Tibial artery (tissue), 4 donors: ENCODE data around the gene DPEP1.

Source experiments
- DNase-seq, 2 donors: peaks; one replicate each; pipeline ENCODE4 v3.0.0-alpha.2; 2019
- H3K27ac ChIP-seq, 2 donors: fragments of 200-600 bp; sonication (generic) in 1 of 2; 1 replicate in 1 of 2; 2 replicates in 1 of 2; pipeline ENCODE4 v1.5.1; 2018 to 2019; ENCODE audit warnings: mild to moderate bottlenecking in 1 of 2
- H3K27me3 ChIP-seq, 2 donors: fragments of 200-600 bp; sonication (generic) in 1 of 2; one replicate each; pipeline versions ENCODE4 v1.5.1 to v1.6.0; 2016 to 2019
- H3K36me3 ChIP-seq, 3 donors: fragments of 200-600 bp; sonication (generic) in 2 of 3; one replicate each; pipeline ENCODE4 v1.5.1; 2016 to 2019; ENCODE audit warnings: mild to moderate bottlenecking in 2 of 3
- H3K4me1 ChIP-seq, 4 donors: fragments of 200-600 bp; sonication (generic) in 2 of 4; 1 replicate in 3 of 4; 2 replicates in 1 of 4; pipeline ENCODE4 v1.5.1; 2016 to 2019
- H3K4me3 ChIP-seq, 2 donors: fragments of 200-600 bp; sonication (generic) in 1 of 2; 1 replicate in 1 of 2; 2 replicates in 1 of 2; pipeline ENCODE4 v1.5.1; 2018 to 2019; ENCODE audit warnings: mild to moderate bottlenecking in 2 of 2
- H3K9me3 ChIP-seq, 3 donors: fragments of 200-600 bp; sonication (generic) in 1 of 3; one replicate each; pipeline ENCODE4 v1.5.1; 2016 to 2019
- intact Hi-C: fragments of 100-400 bp; cut with DNase I; formaldehyde crosslinking; loops from one replicate; pipeline ENCODE4 v1.15.0; 2023; ENCODE audit warnings: low total_unique reads
- TF ChIP-seq, protein P1 (sequence below), 2 experiments: fragments of 200-600 bp in 1 of 2; fragments of 450-650 bp in 1 of 2; IDR thresholded peaks; one replicate each; pipeline ENCODE4 v1.5.1; 2017 to 2019; ENCODE audit warnings: antibody characterized with exemption in 2 of 2, mild to moderate bottlenecking in 1 of 2, moderate library complexity in 1 of 2

The DPEP1 gene

DNA sequence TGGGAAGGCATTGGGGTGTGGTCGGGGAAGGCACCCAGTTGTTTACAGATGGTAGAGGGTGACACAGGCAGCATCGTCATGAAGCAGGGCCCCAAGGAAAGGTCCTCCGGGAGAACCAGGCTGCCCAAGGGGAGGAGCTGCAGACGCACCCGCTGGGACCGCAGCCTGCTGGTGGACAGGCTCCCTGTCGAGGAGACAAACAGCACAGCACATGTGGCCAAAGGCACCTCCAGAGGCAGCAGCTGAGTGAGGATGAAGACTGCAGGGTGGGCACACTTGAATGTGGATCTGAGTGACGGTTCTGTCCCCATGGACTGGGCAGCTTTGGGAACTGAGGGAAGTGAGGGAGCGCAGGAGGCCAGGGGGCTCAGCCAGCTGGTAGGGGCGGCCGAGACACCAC, 31.7 kb downstream of the DPEP1 start:
- Histone ChIP-seq H3K27ac (no peak overlapping the region), H3K4me3 (no peak overlapping the region), H3K4me1 (peaks cover 0 to 8% (median 4%) of the 10 kb centered on the region in 4 donors), H3K36me3 (peaks cover 37 to 59% (median 44%) of the 10 kb centered on the region in 3 donors), H3K27me3 (peaks cover 0 to 1% of the 10 kb centered on the region in 2 donors), H3K9me3 (no peaks in the 10 kb centered on the region)
- intact Hi-C loops, result no loop called here
- TF ChIP-seq, protein P1, sequence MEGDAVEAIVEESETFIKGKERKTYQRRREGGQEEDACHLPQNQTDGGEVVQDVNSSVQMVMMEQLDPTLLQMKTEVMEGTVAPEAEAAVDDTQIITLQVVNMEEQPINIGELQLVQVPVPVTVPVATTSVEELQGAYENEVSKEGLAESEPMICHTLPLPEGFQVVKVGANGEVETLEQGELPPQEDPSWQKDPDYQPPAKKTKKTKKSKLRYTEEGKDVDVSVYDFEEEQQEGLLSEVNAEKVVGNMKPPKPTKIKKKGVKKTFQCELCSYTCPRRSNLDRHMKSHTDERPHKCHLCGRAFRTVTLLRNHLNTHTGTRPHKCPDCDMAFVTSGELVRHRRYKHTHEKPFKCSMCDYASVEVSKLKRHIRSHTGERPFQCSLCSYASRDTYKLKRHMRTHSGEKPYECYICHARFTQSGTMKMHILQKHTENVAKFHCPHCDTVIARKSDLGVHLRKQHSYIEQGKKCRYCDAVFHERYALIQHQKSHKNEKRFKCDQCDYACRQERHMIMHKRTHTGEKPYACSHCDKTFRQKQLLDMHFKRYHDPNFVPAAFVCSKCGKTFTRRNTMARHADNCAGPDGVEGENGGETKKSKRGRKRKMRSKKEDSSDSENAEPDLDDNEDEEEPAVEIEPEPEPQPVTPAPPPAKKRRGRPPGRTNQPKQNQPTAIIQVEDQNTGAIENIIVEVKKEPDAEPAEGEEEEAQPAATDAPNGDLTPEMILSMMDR (IDR thresholded peaks at IDR 0.05), result no peak
- no peak for DNase-seq

DNA sequence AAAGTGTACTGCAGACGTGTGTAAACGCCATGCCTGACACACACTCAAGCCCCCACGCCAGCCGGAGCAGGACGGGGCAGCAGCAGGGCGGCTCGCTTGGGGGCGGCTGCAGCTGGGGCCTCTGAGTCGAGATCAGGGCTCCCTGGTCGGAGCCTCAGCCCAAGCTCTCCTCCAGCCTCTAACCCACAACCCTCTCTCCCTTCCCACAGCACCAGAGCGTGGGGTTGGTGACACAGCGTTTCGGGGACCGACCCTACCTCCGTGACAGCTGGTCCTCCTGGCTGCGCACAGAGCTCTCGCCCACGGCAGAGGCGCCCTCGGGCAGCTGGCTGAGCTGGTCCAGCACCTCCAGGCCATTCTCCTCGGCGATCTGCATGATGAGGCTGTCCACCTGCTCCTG, 32.8 kb downstream of the DPEP1 start:
- intact Hi-C loops, result no loop called here
- no peak overlapping the region for H3K27ac ChIP-seq
- TF ChIP-seq, protein P1 (IDR thresholded peaks at IDR 0.05), result no peak
- H3K9me3 ChIP-seq, result no peaks in the 10 kb centered on the region
- peaks cover 37 to 70% (median 54%) of the 10 kb centered on the region in 3 donors for H3K36me3 ChIP-seq
- no peak overlapping the region for H3K4me3 ChIP-seq
- H3K27me3 ChIP-seq, result no peaks in the 10 kb centered on the region
- H3K4me1 ChIP-seq, result no peaks in the 10 kb centered on the region
- no peak for DNase-seq

DNA sequence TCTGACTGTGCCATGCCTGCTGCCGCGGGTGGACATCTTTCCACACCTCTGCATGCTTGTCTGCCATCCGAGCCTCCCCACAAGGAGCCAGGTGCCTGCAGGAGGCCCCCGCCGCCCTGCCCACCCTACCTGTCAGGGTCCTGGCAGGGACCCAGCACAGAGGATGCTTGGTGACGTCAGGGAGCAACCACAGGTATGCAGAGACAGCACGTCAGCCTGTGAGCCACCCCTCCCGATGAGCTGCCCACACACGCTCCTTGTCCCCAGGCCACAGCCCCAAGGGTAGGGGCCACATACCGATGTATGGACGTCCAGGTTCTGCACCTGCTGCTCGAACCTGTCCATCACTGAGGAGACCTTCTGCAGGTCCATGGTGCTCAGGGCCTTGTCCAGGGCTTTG, 33.5 kb downstream of the DPEP1 start:
- Histone ChIP-seq H3K27me3 (no peaks in the 10 kb centered on the region), H3K9me3 (no peaks in the 10 kb centered on the region), H3K4me1 (no peaks in the 10 kb centered on the region), H3K27ac (no peak overlapping the region), H3K36me3 (peaks cover 37 to 76% (median 60%) of the 10 kb centered on the region in 3 donors), H3K4me3 (no peak overlapping the region)
- TF ChIP-seq, protein P1 (IDR thresholded peaks at IDR 0.05), result no peak
- intact Hi-C loops, result no loop called here
- DNase-seq, result no peak

DNA sequence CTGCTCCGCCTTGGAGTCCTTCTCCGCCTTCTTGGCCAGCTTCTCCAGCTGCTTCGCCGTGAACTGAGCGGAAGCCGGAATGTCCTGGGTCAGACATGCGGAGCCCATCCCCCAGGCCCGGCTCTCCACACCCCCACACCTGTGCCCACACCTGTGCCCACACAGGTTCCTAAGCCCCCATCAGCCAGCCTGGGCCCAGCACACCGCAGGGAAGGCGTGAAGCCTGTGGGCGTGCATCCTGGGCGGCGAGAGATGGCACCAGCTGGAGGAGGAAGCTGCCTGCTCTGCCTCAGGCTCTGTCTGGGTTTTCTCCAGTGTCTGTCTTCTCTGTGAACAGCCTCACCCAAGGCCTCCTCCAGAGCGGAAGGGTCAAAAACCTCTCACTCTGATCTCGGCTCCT, 38.1 kb downstream of the DPEP1 start:
- H3K9me3 ChIP-seq, result no peaks in the 10 kb centered on the region
- H3K4me1 ChIP-seq, result peaks cover 0 to 8% (median 4%) of the 10 kb centered on the region in 4 donors
- TF ChIP-seq, protein P1 (IDR thresholded peaks at IDR 0.05), result no peak
- DNase-seq, result no peak
- H3K27ac ChIP-seq, result no peak overlapping the region
- H3K36me3 ChIP-seq, result peaks cover 13 to 56% (median 40%) of the 10 kb centered on the region in 3 donors
- no peak overlapping the region for H3K4me3 ChIP-seq
- no peaks in the 10 kb centered on the region for H3K27me3 ChIP-seq
- intact Hi-C loops, result no loop called here

DNA sequence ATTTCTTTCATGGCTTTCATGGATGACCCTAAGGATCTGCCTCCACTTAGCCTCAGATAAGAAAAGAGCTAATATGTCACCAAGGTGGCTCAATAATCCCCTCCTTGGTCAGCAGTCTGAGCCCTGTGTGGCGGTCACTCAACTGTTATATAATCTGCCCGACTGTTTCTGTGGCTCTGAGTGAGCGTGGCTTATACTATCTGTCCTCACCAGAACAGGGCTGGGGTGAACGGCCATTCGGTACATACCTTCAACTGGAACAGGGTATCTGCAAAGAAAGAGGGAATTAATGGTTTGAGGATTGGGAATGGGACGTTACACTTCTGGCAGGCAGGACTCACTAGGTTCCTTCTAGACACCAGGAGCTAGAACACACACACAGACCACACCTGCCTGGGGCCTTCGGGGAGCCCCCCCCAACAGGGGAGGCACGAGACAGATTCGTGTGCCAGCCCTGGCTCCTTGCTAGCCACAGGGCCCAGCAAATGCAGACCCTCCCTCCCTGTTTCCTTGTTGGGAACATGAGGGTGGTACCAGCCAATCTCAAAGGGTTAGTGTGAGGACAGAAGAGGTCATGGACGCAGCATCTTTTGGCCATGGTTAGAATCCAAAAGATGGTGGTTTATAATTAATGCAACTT, 40.3 kb downstream of the DPEP1 start:
- H3K9me3 ChIP-seq, result no peaks in the 10 kb centered on the region
- intact Hi-C loops, result no loop called here
- H3K36me3 ChIP-seq, result peaks cover 0 to 40% (median 27%) of the 10 kb centered on the region in 3 donors
- peaks cover 0 to 20% (median 15%) of the 10 kb centered on the region in 4 donors for H3K4me1 ChIP-seq
- H3K4me3 ChIP-seq, result no peak overlapping the region
- H3K27ac ChIP-seq, result no peak overlapping the region
- H3K27me3 ChIP-seq, result no peaks in the 10 kb centered on the region
- DNase-seq, result no peak
- TF ChIP-seq, protein P1 (IDR thresholded peaks at IDR 0.05), result no peak
